HepG2 (cell line): ENCODE data around the gene RBM3. TPM values are rescaled to one million over a fixed set of nuclear protein-coding genes. Genes with fewer than 3 reads are reported as not detected.

Source experiments
- AGO2 ChIP-seq: fragments of 200-400 bp; formaldehyde crosslinking; optimal IDR thresholded peaks from 2 replicates; pipeline ENCODE3; 2017; ENCODE audit warnings: mild to moderate bottlenecking, low read depth, low read length, moderate library complexity
- ARHGAP35 ChIP-seq: sonication (generic); formaldehyde crosslinking; IDR thresholded peaks from 2 replicates; pipeline ENCODE4 v1.9.0; 2022; ENCODE audit warnings: mild to moderate bottlenecking, inconsistent platforms, moderate library complexity, missing genetic modification reagents, borderline replicate concordance
- ATF7-NPFF ChIP-seq: sonication (generic); formaldehyde crosslinking; IDR thresholded peaks from 2 replicates; pipeline ENCODE4 v1.8.1; 2023; ENCODE audit warnings: mild to moderate bottlenecking, low read depth, missing genetic modification reagents, moderate library complexity
- CHD4 ChIP-seq: fragments of 200-600 bp; sonication (generic); IDR thresholded peaks from 2 replicates; pipeline ENCODE4 v1.7.0; 2017; ENCODE audit warnings: mild to moderate bottlenecking, low read length, borderline replicate concordance
- HMG20B ChIP-seq: conservative IDR thresholded peaks from 2 replicates; pipeline ENCODE4 v1.6.1; 2016; ENCODE audit warnings: missing genetic modification reagents, missing compliant biosample characterization
- HMGXB4 ChIP-seq, 2 experiments: sonication (generic) in 1 of 2; formaldehyde crosslinking in 1 of 2; IDR thresholded peaks; 2 replicates each; pipeline versions ENCODE4 v1.4.0 to v1.6.1; 2018 to 2020; ENCODE audit warnings: missing genetic modification reagents in 2 of 2, borderline replicate concordance in 1 of 2, low read depth in 1 of 2, mild to moderate bottlenecking in 1 of 2, missing biosample characterization in 1 of 2
- NCOA1 ChIP-seq: sonication (generic); formaldehyde crosslinking; IDR thresholded peaks from 2 replicates; pipeline ENCODE4 v1.9.0; 2021; ENCODE audit warnings: missing genetic modification reagents
- PPARG ChIP-seq: conservative IDR thresholded peaks from 2 replicates; pipeline ENCODE4 v1.6.1; 2016; ENCODE audit warnings: missing biosample characterization, missing genetic modification reagents
- SMAD9 ChIP-seq: sonication (generic); formaldehyde crosslinking; IDR thresholded peaks from 2 replicates; pipeline ENCODE4 v1.5.1; 2020; ENCODE audit warnings: mild to moderate bottlenecking, missing genetic modification reagents
- ZBTB20 ChIP-seq: sonication (generic); formaldehyde crosslinking; IDR thresholded peaks from 2 replicates; pipeline ENCODE4 v1.8.1; 2023; ENCODE audit warnings: missing genetic modification reagents, low read depth, mild to moderate bottlenecking, borderline replicate concordance
- ZBTB26 ChIP-seq: IDR thresholded peaks from 2 replicates; pipeline ENCODE4 v1.6.1; 2016; ENCODE audit warnings: missing compliant biosample characterization, missing genetic modification reagents, borderline replicate concordance
- ZNF407 ChIP-seq: sonication (generic); formaldehyde crosslinking; IDR thresholded peaks from one replicate; pipeline ENCODE4 v1.5.1; 2020; ENCODE audit warnings: mild to moderate bottlenecking, missing genetic modification reagents; ENCODE audit errors: not compliant biosample characterization
- ZNF557 ChIP-seq: sonication (generic); formaldehyde crosslinking; IDR thresholded peaks from 2 replicates; pipeline ENCODE4 v1.4.0; 2020; ENCODE audit warnings: missing genetic modification reagents
- ZNF577 ChIP-seq: sonication (generic); formaldehyde crosslinking; IDR thresholded peaks from 2 replicates; pipeline ENCODE4 v1.4.0; 2020; ENCODE audit warnings: mild to moderate bottlenecking, low read depth, missing genetic modification reagents, borderline replicate concordance
- ZNF615 ChIP-seq: sonication (generic); formaldehyde crosslinking; IDR thresholded peaks from 2 replicates; pipeline ENCODE4 v1.5.0; 2020; ENCODE audit warnings: mild to moderate bottlenecking, missing genetic modification reagents, borderline replicate concordance
- ZNF766 ChIP-seq: sonication (generic); formaldehyde crosslinking; IDR thresholded peaks from 2 replicates; pipeline ENCODE4 v1.5.0; 2020; ENCODE audit warnings: missing genetic modification reagents, borderline replicate concordance
- polyA plus RNA-seq, 8 experiments: library from polyadenylated mRNA; depleted of rRNA in 3 of 8; stranded (reverse) in 7 of 8; unstranded in 1 of 8; fragments of >200 nt; fragmentation: Illumina TruSeq in 4 of 8; extraction: Trizol in 4 of 8; gene quantifications; 2 replicates each; pipeline versions ENCODE4 v1.2.1 to v1.2.3, GENCODE V29; 2011 to 2016; ENCODE audit warnings: low read depth in 4 of 8, missing spikeins in 1 of 8, mixed read lengths in 1 of 8; ENCODE audit not compliant: insufficient read depth in 1 of 8
- total RNA-seq, 5 experiments: library from RNA; depleted of rRNA; stranded (reverse); fragments of >200 nt; fragmentation: Illumina TruSeq; extraction: Trizol; gene quantifications; 2 replicates each; pipeline ENCODE4 v1.2.3, GENCODE V29; 2016; ENCODE audit warnings: low read depth in 1 of 5

The RBM3 gene
- total and polyA plus RNA-seq, 2 of the 13 experiments (the other 11 are each of a cell fraction or from before 2014, with no cell fraction given), result 123 to 182 TPM

- TF ChIP-seq AGO2 (peak; percentile 98), SMAD9 (CRISPR knock-in tag) (no peak), ZNF407 (CRISPR knock-in tag) (no peak), CHD4 (no peak), ZBTB20 (no peak), ZNF615 (CRISPR knock-in tag) (no peak; the same call in 1 of the 2 replicates), ZNF766 (CRISPR knock-in tag) (0 out of 2 replicates have a peak, but pooled peaks have one; percentile 49), ARHGAP35 (CRISPR knock-in tag) (0 out of 2 replicates have a peak, but pooled peaks have one; percentile 32), PPARG (CRISPR knock-in tag) (0 out of 2 replicates have a peak, but pooled peaks have one; percentile 13), HMGXB4 (CRISPR knock-in tag; IDR thresholded peaks at IDR 0.05; ENCODE audit: borderline replicate concordance in 1 of 2, low read depth in 1 of 2) (peak; percentile 68 to 69), HMG20B (CRISPR knock-in tag) (no peak), ZNF577 (CRISPR knock-in tag) (no peak), ATF7-NPFF (CRISPR knock-in tag) (no peak), ZBTB26 (no peak), ZNF557 (CRISPR knock-in tag) (0 out of 2 replicates have a peak, but pooled peaks have one; percentile 36), NCOA1 (no peak)
These were observed at the start of gene RBM3 (continued) for GRCh38 chrX:48574270-48575266.
